ENCODE results near the gene PEX11G.

The PEX11G gene

GRCh38 chr19:7488736-7489353, at the start of gene PEX11G:
Gene PEX11G, minus strand, starts transcription at chr19:7489035. Its CDS starts 25 bp downstream, at chr19:7489010.
- peak; percentile 100 for DNase-seq (ENCODE audit: low spot score)

- no peak for DNase-seq (ENCODE audit: low spot score)
Observed at GRCh38 chr19:7535998-7536695, 47.3 kb upstream of the PEX11G start.

- peak; percentile 96 for DNase-seq (ENCODE audit: low spot score)
Observed at GRCh38 chr19:7535047-7535997, 46.5 kb upstream of the PEX11G start, which contains the start of gene PNPLA6. Gene PNPLA6, plus strand, starts transcription at chr19:7535717. Its CDS starts 72 bp downstream, at chr19:7535789.

- peak; percentile 80 for DNase-seq (ENCODE audit: low spot score)
Observed at GRCh38 chr19:7534531-7535046, 45.8 kb upstream of the PEX11G start.

- DNase-seq (ENCODE audit: low spot score): peak; percentile 94
Observed at GRCh38 chr19:7533925-7534480, 45.2 kb upstream of the PEX11G start.

- DNase-seq (ENCODE audit: low spot score): no peak
Observed at GRCh38 chr19:7533281-7533885, 44.5 kb upstream of the PEX11G start.

GRCh38 chr19:7529610-7530490, 41.0 kb upstream of the PEX11G start:
- no peak for DNase-seq (ENCODE audit: low spot score)

- DNase-seq (ENCODE audit: low spot score): no peak
Observed at GRCh38 chr19:7529246-7529600, 40.4 kb upstream of the PEX11G start.

GRCh38 chr19:7528522-7529245, 39.8 kb upstream of the PEX11G start:
- DNase-seq (ENCODE audit: low spot score): no peak

- no peak for DNase-seq (ENCODE audit: low spot score)
Observed at GRCh38 chr19:7528192-7528519, 39.3 kb upstream of the PEX11G start.

- DNase-seq (ENCODE audit: low spot score): no peak
Observed at GRCh38 chr19:7527516-7528191, 38.8 kb upstream of the PEX11G start.

GRCh38 chr19:7526059-7526929, 37.5 kb upstream of the PEX11G start:
- no peak for DNase-seq (ENCODE audit: low spot score)

- DNase-seq (ENCODE audit: low spot score): no peak
Observed at GRCh38 chr19:7524992-7525739, 36.3 kb upstream of the PEX11G start.

- DNase-seq (ENCODE audit: low spot score): no peak
Observed at GRCh38 chr19:7524523-7524922, 35.7 kb upstream of the PEX11G start.

- no peak for DNase-seq (ENCODE audit: low spot score)
Observed at GRCh38 chr19:7522923-7523667, 34.3 kb upstream of the PEX11G start.

GRCh38 chr19:7522072-7522922, 33.5 kb upstream of the PEX11G start, which contains the start of gene MCOLN1:
Gene MCOLN1, plus strand, starts transcription at chr19:7522624. Its CDS starts 127 bp downstream, at chr19:7522751.
- DNase-seq (ENCODE audit: low spot score): peak; percentile 100
